ENCODE measurements around the gene NR1I2. TPM values are rescaled to one million over a fixed set of nuclear protein-coding genes. Genes with fewer than 3 reads are reported as not detected.

NR1I2 gene
- not detected for polyA plus RNA-seq (2013, experiment 1 of 2; ENCODE audit: insufficient read length)
- polyA plus RNA-seq (2013, experiment 2 of 2; ENCODE audit: insufficient read length): not detected

- no peak for DNase-seq
Observed at GRCh38 chr3:119781330-119782198, at the start of gene NR1I2. Gene NR1I2 (plus strand): TSS chr3:119782101.

- no peak for DNase-seq
Observed at GRCh38 chr3:119733812-119734211, 48.1 kb upstream of the NR1I2 start.

- no peak for DNase-seq
Observed at GRCh38 chr3:119738741-119739140, 43.2 kb upstream of the NR1I2 start.

GRCh38 chr3:119741657-119742590, 40.0 kb upstream of the NR1I2 start:
- DNase-seq: no peak

GRCh38 chr3:119743921-119744320, 38.0 kb upstream of the NR1I2 start:
- DNase-seq: no peak

GRCh38 chr3:119745942-119746341, 36.0 kb upstream of the NR1I2 start:
- DNase-seq: no peak

- DNase-seq: no peak
Observed at GRCh38 chr3:119746423-119746822, 35.5 kb upstream of the NR1I2 start.

GRCh38 chr3:119747357-119747756, 34.5 kb upstream of the NR1I2 start:
- no peak for DNase-seq

- DNase-seq: no peak
Observed at GRCh38 chr3:119748991-119749390, 32.9 kb upstream of the NR1I2 start.

GRCh38 chr3:119751423-119751822, 30.5 kb upstream of the NR1I2 start:
- no peak for DNase-seq

GRCh38 chr3:119759962-119760361, 21.9 kb upstream of the NR1I2 start:
- no peak for DNase-seq

- DNase-seq: no peak
Observed at GRCh38 chr3:119762876-119763275, 19.0 kb upstream of the NR1I2 start.

GRCh38 chr3:119763466-119763865, 18.4 kb upstream of the NR1I2 start:
- no peak for DNase-seq

GRCh38 chr3:119765239-119765638, 16.7 kb upstream of the NR1I2 start:
- no peak for DNase-seq

GRCh38 chr3:119767936-119768601, 13.8 kb upstream of the NR1I2 start:
- no peak for DNase-seq

- no peak for DNase-seq
Observed at GRCh38 chr3:119768668-119769393, 13.1 kb upstream of the NR1I2 start.

- DNase-seq: peak; percentile 3
Observed at GRCh38 chr3:119769394-119770149, 12.3 kb upstream of the NR1I2 start.

GRCh38 chr3:119774444-119774843, 7.5 kb upstream of the NR1I2 start:
- no peak for DNase-seq

- DNase-seq: no peak
Observed at GRCh38 chr3:119776304-119776703, 5.6 kb upstream of the NR1I2 start.

GRCh38 chr3:119778176-119778575, 3.7 kb upstream of the NR1I2 start:
- DNase-seq: no peak

GRCh38 chr3:119778811-119779210, 3.1 kb upstream of the NR1I2 start:
- peak; percentile 12 for DNase-seq
